GM19438 (cell line): ENCODE results near the gene RHOT1.

Experiments
- ATAC-seq: cut with Tn5 transposase; IDR thresholded peaks from one replicate; pipeline ENCODE4 v1.9.1; 2021; ENCODE audit warnings: low read depth; ENCODE audit not compliant: unreplicated experiment

Gene RHOT1

GRCh38 chr17:32266389-32267301 is 124.3 kb downstream of the RHOT1 start:
- ATAC-seq = no peak

DNA sequence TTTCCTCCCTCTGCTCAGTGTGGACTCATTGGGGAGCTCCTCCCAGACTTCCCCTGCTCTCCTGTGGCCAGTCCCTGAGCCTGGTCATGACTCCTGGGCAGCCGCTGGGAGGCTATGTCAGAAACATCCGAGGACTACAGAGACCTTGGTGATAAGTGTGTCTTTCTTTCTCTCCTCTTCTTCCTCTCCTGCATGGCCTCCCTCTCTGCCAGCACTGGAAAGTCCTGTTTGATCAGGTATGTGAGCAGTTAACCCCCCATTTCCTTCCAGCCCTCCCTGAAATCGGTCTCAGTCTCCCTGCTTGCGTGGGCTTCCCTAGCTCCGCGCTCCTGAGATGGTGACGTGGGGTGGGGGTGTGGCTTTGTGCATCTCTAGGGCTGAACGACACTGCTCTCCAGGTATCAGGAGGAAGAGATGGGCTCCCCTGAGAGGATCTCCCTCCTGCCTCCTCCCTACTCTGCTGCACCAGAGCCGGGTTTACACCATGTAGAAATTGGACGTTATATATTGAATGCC is 125.4 kb downstream of the RHOT1 start:
- ATAC-seq = no peak

DNA sequence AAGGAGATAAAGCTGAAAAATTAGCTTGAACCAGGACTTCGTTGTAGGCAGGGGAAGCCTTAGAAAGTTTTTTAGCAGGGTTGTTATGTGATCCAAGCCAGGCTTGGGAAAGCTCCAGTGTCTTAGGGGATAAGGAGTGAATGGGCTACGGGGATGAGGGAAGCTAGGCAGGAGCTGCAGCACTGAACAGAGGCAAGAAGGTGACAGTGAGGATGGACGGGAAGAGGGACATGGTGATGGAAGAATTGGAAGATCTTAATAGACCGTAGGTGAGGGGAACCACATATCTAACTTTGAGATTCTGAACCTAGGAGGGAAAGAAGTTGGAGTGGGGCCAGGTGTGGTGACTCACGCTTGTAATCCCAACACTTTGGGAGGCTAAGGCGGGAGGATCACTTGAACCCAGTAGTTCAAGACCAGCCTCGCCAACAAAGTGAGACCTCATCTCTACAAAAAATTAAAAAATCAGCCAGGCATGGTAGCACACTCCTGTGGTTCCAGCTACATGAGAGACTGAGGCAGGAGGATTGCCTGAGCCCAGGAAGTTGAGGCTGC is 126.5 kb downstream of the RHOT1 start:
- no peak for ATAC-seq

- ATAC-seq = no peak
Observed at GRCh38 chr17:32269377-32269776, 127.1 kb downstream of the RHOT1 start.

DNA sequence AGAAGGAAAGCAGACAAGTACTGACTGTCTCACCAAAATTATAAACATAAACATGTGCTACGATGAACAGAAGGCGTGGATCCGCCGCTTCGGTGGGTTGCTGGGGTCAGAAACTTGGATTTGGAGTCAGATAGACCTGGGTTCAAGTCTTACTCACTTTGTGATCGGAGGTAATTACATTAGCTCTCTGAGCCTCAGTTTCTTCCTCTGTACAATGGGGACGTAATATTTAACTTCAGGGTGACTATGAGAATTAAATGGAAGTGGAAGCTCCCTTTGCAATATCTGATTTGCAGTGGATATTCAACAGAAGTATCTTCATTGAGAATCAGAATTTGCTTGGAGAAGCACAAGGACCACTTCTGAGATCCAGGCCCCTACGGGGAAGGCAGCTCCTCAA is 129.5 kb downstream of the RHOT1 start:
- ATAC-seq = no peak

- no peak for ATAC-seq
Observed at GRCh38 chr17:32274101-32274500, 131.8 kb downstream of the RHOT1 start.

- no peak for ATAC-seq
Observed at GRCh38 chr17:32274643-32275042, 132.3 kb downstream of the RHOT1 start.
